ENCODE data around the gene CILP. TPM values are rescaled to one million over a fixed set of nuclear protein-coding genes. Genes with fewer than 3 reads are reported as not detected.

Gene CILP
- total RNA-seq, 1 experiment from 2014 or later: not detected

GRCh38 chr15:65258375-65259262 lies 47.3 kb upstream of the CILP start:
- ATAC-seq (no peak), DNase-seq (ENCODE audit: low read depth, low spot score) (no peak)
- Histone ChIP-seq H3K9ac (ENCODE audit: low read length) (no peak overlapping the region), H3K27ac (ENCODE audit: low read depth, low read length) (no peak overlapping the region), H3K79me2 (ENCODE audit: insufficient read depth, low read length) (no peaks in the 10 kb centered on the region), H4K20me1 (ENCODE audit: insufficient read depth) (no peaks in the 10 kb centered on the region), H3K4me2 (ENCODE audit: low read length) (no peak overlapping the region), H3K9me3 (ENCODE audit: control insufficient read depth in 1 of 2, insufficient read depth in 1 of 2, low read depth in 1 of 2, low read length in 2 of 2) (no peaks in the 10 kb centered on the region), H2AFZ (ENCODE audit: low read depth, low read length, poor library complexity, severe bottlenecking) (no peak overlapping the region), H3K4me3 (replicated peaks in 1 of 2; ENCODE audit: low read depth in 1 of 2, low read length in 2 of 2) (no peak overlapping the region), H3K9me2 (ENCODE audit: insufficient read depth) (no peaks in the 10 kb centered on the region), H3K4me1 (ENCODE audit: control insufficient read depth in 1 of 2, insufficient read depth in 2 of 2, low read length in 2 of 2) (no peaks in the 10 kb centered on the region), H3K36me3 (ENCODE audit: control insufficient read depth in 1 of 2, insufficient read depth in 2 of 2, low read length in 2 of 2) (peaks cover 0 to 2% of the 10 kb centered on the region in 2 experiments; a peak in 1 of 4 replicates), H3K27me3 (ENCODE audit: insufficient read depth, low read length) (no peaks in the 10 kb centered on the region)
- intact Hi-C loops (cut with micrococcal nuclease): no loop called here
- ChIA-PET POLR2A (no interaction called here), RAD21 (ENCODE audit: low non-redundant PET in 1 of 2, low total read pairs in 2 of 2, uncharacterized antibody in 2 of 2, unreplicated experiment in 2 of 2) (interaction anchor here in 1 of 2 experiments (0.6 kb wide), 1 partner anchor 284 kb away, joined by 3 read pairs; no protein-coding TSS in a partner anchor), CTCF (no interaction called here)
- TSS peak; percentile 34 for BruUV-seq (replicated peaks)
- no peak for TF ChIP-seq ZNF274 (IDR thresholded peaks at IDR 0.05; ENCODE audit: low read depth, low read length)
- no peak for TF ChIP-seq SRF (IDR thresholded peaks at IDR 0.05; ENCODE audit: low read depth)
- TF ChIP-seq ZFX (IDR thresholded peaks at IDR 0.05): no peak
- no peak for TF ChIP-seq CEBPB (IDR thresholded peaks at IDR 0.05; ENCODE audit: low read depth)
- no peak for TF ChIP-seq SIN3A (IDR thresholded peaks at IDR 0.05; ENCODE audit: low read depth)
- TF ChIP-seq EZH2phosphoT487 (IDR thresholded peaks at IDR 0.05; ENCODE audit: borderline replicate concordance): no peak
- TF ChIP-seq YY1 (IDR thresholded peaks at IDR 0.05; ENCODE audit: extremely low read depth, insufficient replicate concordance, low read depth, low read length): no peak
- TF ChIP-seq MAX (IDR thresholded peaks at IDR 0.05): no peak
- TF ChIP-seq TCF7L2 (IDR thresholded peaks at IDR 0.05; ENCODE audit: borderline replicate concordance, extremely low read depth, insufficient read depth, insufficient read length): no peak
- no peak for TF ChIP-seq FOSL1 (IDR thresholded peaks at IDR 0.05; ENCODE audit: low read depth)
- TF ChIP-seq SP1 (IDR thresholded peaks at IDR 0.05; ENCODE audit: low read depth): no peak
- TF ChIP-seq EZH2 (IDR thresholded peaks at IDR 0.05): no peak
- TF ChIP-seq JUND (IDR thresholded peaks at IDR 0.05): no peak
- no peak for TF ChIP-seq POLR2AphosphoS5 (IDR thresholded peaks at IDR 0.05; ENCODE audit: low read depth, low read length)
- no peak for TF ChIP-seq ATF3 (IDR thresholded peaks at IDR 0.05)
